ENCODE results near the gene CLC.

DNA sequence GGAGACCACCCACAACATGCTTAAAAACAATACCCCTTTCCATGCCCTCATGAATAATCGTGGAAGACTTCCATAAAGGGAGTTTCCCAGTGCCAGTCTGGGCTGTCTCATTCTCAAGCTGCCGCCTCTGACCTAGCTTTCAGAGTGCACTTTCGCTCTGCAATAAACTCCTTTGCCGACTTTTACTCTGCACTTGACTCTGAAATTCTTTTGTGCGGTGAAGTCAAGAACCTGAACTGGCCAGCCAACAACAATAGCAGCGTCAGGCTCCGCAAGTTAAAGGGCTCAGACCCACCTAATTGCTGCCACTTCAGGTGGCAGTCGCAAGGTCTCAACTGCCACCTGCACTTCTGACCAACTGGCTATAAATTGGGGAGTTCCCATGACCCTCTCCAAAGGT is 30.5 kb upstream of the CLC start:
- TF ChIP-seq, protein P1, sequence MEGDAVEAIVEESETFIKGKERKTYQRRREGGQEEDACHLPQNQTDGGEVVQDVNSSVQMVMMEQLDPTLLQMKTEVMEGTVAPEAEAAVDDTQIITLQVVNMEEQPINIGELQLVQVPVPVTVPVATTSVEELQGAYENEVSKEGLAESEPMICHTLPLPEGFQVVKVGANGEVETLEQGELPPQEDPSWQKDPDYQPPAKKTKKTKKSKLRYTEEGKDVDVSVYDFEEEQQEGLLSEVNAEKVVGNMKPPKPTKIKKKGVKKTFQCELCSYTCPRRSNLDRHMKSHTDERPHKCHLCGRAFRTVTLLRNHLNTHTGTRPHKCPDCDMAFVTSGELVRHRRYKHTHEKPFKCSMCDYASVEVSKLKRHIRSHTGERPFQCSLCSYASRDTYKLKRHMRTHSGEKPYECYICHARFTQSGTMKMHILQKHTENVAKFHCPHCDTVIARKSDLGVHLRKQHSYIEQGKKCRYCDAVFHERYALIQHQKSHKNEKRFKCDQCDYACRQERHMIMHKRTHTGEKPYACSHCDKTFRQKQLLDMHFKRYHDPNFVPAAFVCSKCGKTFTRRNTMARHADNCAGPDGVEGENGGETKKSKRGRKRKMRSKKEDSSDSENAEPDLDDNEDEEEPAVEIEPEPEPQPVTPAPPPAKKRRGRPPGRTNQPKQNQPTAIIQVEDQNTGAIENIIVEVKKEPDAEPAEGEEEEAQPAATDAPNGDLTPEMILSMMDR (IDR thresholded peaks at IDR 0.05): no peak
- TF ChIP-seq POLR2A (IDR thresholded peaks at IDR 0.05): no peak

Measured in gastroesophageal sphincter (tissue), 3 donors.